K562 (cell line): ENCODE data around the gene GP2. TPM values are rescaled to one million over a fixed set of nuclear protein-coding genes. Genes with fewer than 3 reads are reported as not detected.

Source experiments
- ATAC-seq: fragments of 200-7000 bp; cut with Tn5 transposase; 3 replicates; pipeline ENCODE4 v1.9.1; 2020; ENCODE audit warnings: moderate library complexity
- BruUV-seq: library from RNA; stranded (reverse); fragments of 400-500 nt; replicated peaks from 2 replicates; lab custom pipeline; 2021; lab: Mats Ljungman, UMichigan
- CTCF ChIA-PET: fragments of 300-600 bp; formaldehyde crosslinking; extraction: SDS; loops from one replicate; lab custom pipeline; 2021; ENCODE audit warnings: low intra/inter-chr PET ratio; lab: Yijun Ruan, JAX
- POLR2A ChIA-PET: fragments of 300-600, 350-650 bp; sonication (Branson Sonifier 250); formaldehyde crosslinking; extraction: SDS; loops from one replicate; lab custom pipeline; 2021; ENCODE audit warnings: antibody characterized with exemption, inconsistent platforms; lab: Yijun Ruan, JAX
- DNase-seq, 4 experiments: peaks; one replicate each; pipeline versions ENCODE4 v3.0.0 to v3.0.0-alpha.2; 2011 to 2018; ENCODE audit warnings: low spot score in 3 of 4, mixed read lengths in 3 of 4; ENCODE audit errors: extremely low read depth in 1 of 4
- FAIRE-seq: peaks from 2 replicates; lab custom pipeline; 2011; peaks lifted over from hg19 to GRCh38; lab: Jason Lieb, UNC
- H2AFZ ChIP-seq: 2 replicates; pipeline ENCODE4 v1.6.0; 2011; ENCODE audit warnings: low read depth, low read length, control low read depth, inconsistent platforms
- H3K27ac ChIP-seq: fragments of 200-600 bp; 3 replicates; pipeline ENCODE4 v1.8.0; 2011; ENCODE audit warnings: low read depth, mild to moderate bottlenecking, control low read depth, inconsistent platforms, low read length, moderate library complexity, mixed read lengths; ENCODE audit errors: extremely low read depth
- H3K27me3 ChIP-seq, 2 experiments: fragments of 300-600 bp in 1 of 2; 2 replicates in 1 of 2; 3 replicates in 1 of 2; pipeline versions ENCODE4 v1.6.0 to v1.8.0; 2011; ENCODE audit warnings: inconsistent platforms in 2 of 2, low read length in 2 of 2, mild to moderate bottlenecking in 1 of 2, mixed read lengths in 1 of 2, moderate library complexity in 1 of 2; ENCODE audit not compliant: control insufficient read depth in 2 of 2, insufficient read depth in 2 of 2
- H3K36me3 ChIP-seq: fragments of 300-600 bp; 3 replicates; pipeline ENCODE4 v1.8.0; 2011; ENCODE audit warnings: mild to moderate bottlenecking, low read length, inconsistent platforms; ENCODE audit not compliant: control insufficient read depth, insufficient read depth
- H3K4me1 ChIP-seq, 2 experiments: fragments of 200-600 bp in 1 of 2; replicated peaks in 1 of 2; 2 replicates in 1 of 2; 3 replicates in 1 of 2; pipeline versions ENCODE4 v1.5.1 to v1.8.0; 2011; ENCODE audit warnings: inconsistent platforms in 2 of 2, low read length in 2 of 2, mild to moderate bottlenecking in 1 of 2, mixed read lengths in 1 of 2, moderate library complexity in 1 of 2; ENCODE audit not compliant: control insufficient read depth in 2 of 2, insufficient read depth in 2 of 2
- H3K4me2 ChIP-seq: 2 replicates; pipeline ENCODE4 v1.6.1; 2011; ENCODE audit warnings: low read length, control low read depth, inconsistent platforms, mixed read lengths; ENCODE audit not compliant: insufficient read depth
- H3K4me3 ChIP-seq: fragments of 200-600 bp; sonication (generic), shearing (Covaris generic); 2 replicates; pipeline ENCODE4 v1.5.1; 2016; ENCODE audit warnings: control low read depth, inconsistent platforms
- H3K79me2 ChIP-seq: fragments of 200-600 bp; 3 replicates; pipeline ENCODE4 v1.8.0; 2011; ENCODE audit warnings: low read length, inconsistent platforms; ENCODE audit not compliant: control insufficient read depth, insufficient read depth
- H3K9ac ChIP-seq, 2 experiments: 2 replicates each; pipeline versions ENCODE4 v1.6.0 to v1.6.1; 2011; ENCODE audit warnings: low read depth in 2 of 2, low read length in 2 of 2, control low read depth in 1 of 2, inconsistent platforms in 1 of 2, mild to moderate bottlenecking in 1 of 2, mixed read lengths in 1 of 2; ENCODE audit not compliant: insufficient read depth in 1 of 2
- H3K9me1 ChIP-seq: one replicate; pipeline ENCODE4 v1.6.0; 2011; ENCODE audit warnings: inconsistent platforms, mild to moderate bottlenecking, low read length, moderate library complexity; ENCODE audit not compliant: control insufficient read depth, insufficient read depth
- H3K9me3 ChIP-seq: replicated peaks from 2 replicates; pipeline ENCODE4 v1.5.1; 2011; ENCODE audit warnings: low read depth, low read length, inconsistent platforms; ENCODE audit not compliant: control insufficient read depth, insufficient read depth
- H4K20me1 ChIP-seq: replicated peaks from 2 replicates; pipeline ENCODE4 v1.6.1; 2011; ENCODE audit warnings: low read length, inconsistent platforms, mixed read lengths; ENCODE audit not compliant: control insufficient read depth, insufficient read depth
- ARID2 ChIP-seq: fragments of 450-650 bp; IDR thresholded peaks from 2 replicates; pipeline ENCODE4 v1.6.1; 2017; ENCODE audit warnings: antibody characterized with exemption, mild to moderate bottlenecking
- ELF2 ChIP-seq: fragments of 250-450 bp; sonication (Bioruptor Pico); IDR thresholded peaks from 2 replicates; pipeline ENCODE4 v1.5.0; 2021; ENCODE audit warnings: mild to moderate bottlenecking
- ETV5 ChIP-seq: sonication (generic); formaldehyde crosslinking; IDR thresholded peaks from 2 replicates; pipeline ENCODE4 v1.4.0; 2020; ENCODE audit warnings: low read depth, mild to moderate bottlenecking, missing genetic modification reagents
- HDAC2 ChIP-seq: fragments of 450-650 bp; IDR thresholded peaks from 2 replicates; pipeline ENCODE4 v1.6.1; 2016; ENCODE audit warnings: mild to moderate bottlenecking
- MCM3 ChIP-seq: fragments of 450-650 bp; IDR thresholded peaks from 2 replicates; pipeline ENCODE4 v1.6.1; 2016
- MCM5 ChIP-seq: fragments of 450-650 bp; IDR thresholded peaks from 2 replicates; pipeline ENCODE4 v1.6.1; 2016; ENCODE audit warnings: low read depth
- MEF2A ChIP-seq: IDR thresholded peaks from 2 replicates; pipeline ENCODE4 v1.6.1; 2011; ENCODE audit warnings: low read depth, mild to moderate bottlenecking, low read length, moderate library complexity; ENCODE audit not compliant: control insufficient read depth
- MEIS2 ChIP-seq: fragments of 450-650 bp; IDR thresholded peaks from 2 replicates; pipeline ENCODE4 v1.6.1; 2014; ENCODE audit warnings: mild to moderate bottlenecking; ENCODE audit not compliant: partially characterized antibody
- NEUROD1 ChIP-seq: fragments of 150-350 bp; IDR thresholded peaks from 2 replicates; pipeline ENCODE4 v1.6.1; 2014; ENCODE audit warnings: borderline replicate concordance, low read length, low read depth; ENCODE audit not compliant: partially characterized antibody
- ZC3H8 ChIP-seq: fragments of 450-650 bp; IDR thresholded peaks from 2 replicates; pipeline ENCODE4 v1.6.1; 2017
- ZNF79 ChIP-seq: fragments of 250-450 bp; sonication (Bioruptor Pico); IDR thresholded peaks from 2 replicates; pipeline ENCODE4 v1.4.0; 2020; ENCODE audit warnings: low read depth, mild to moderate bottlenecking, moderate library complexity
- WGBS: fragments of 100-300 bp; shearing (Covaris generic); methylation state at CpG from one replicate; pipeline ENCODE4 v1.1.6; 2016; ENCODE audit warnings: low coverage, mixed read lengths; ENCODE audit not compliant: insufficient coverage; ENCODE audit errors: missing lambda C conversion rate; 5-methylcytosine and 5-hydroxymethylcytosine counted together
- in situ Hi-C: fragments of 300-500 bp; cut with MboI; formaldehyde crosslinking; loops from 4 replicates; pipeline ENCODE4 v1.15.0; 2018; ENCODE audit warnings: inconsistent platforms, mixed read lengths
- intact Hi-C: fragments of 100-400 bp; cut with micrococcal nuclease; formaldehyde crosslinking; loops from 2 replicates; pipeline ENCODE4 v1.14.2; 2022
- polyA plus RNA-seq, 8 experiments: library from polyadenylated mRNA; depleted of rRNA in 4 of 8; stranded (reverse) in 5 of 8; unstranded in 3 of 8; fragments of >200 nt; fragmentation: Nextera tagmentation in 2 of 8; fragmentation: Illumina TruSeq in 1 of 8; extraction: Ambion mirVana in 2 of 8; extraction: Trizol in 1 of 8; gene quantifications; 2 replicates each; pipeline versions ENCODE4 v1.2.1 to v1.2.3, GENCODE V29; 2011 to 2014; ENCODE audit warnings: inconsistent platforms in 1 of 8, missing spikeins in 1 of 8
- total RNA-seq, 7 experiments: library from RNA; depleted of rRNA in 6 of 7; stranded (reverse); fragments of >200 nt in 6 of 7; fragmentation: Illumina TruSeq in 2 of 7; extraction: Trizol in 2 of 7; gene quantifications; 2 replicates each; pipeline versions ENCODE4 v1.2.1 to v1.2.3, GENCODE V29; 2011 to 2021; ENCODE audit warnings: low replicate concordance in 1 of 7
- TF ChIP-seq, protein P1 (sequence below): fragments of 200-800 bp; sonication (Bioruptor generic); IDR thresholded peaks from 2 replicates; pipeline ENCODE4 v1.6.1; 2016; ENCODE audit warnings: missing genetic modification characterization, missing compliant biosample characterization
- TF ChIP-seq, protein P2 (sequence below): fragments of 450-650 bp; IDR thresholded peaks from 2 replicates; pipeline ENCODE4 v1.6.1; 2017; ENCODE audit warnings: antibody characterized with exemption

Gene GP2
- total and polyA plus RNA-seq, 9 of the 15 experiments (the other 6 are each of a cell fraction or from before 2014, with no cell fraction given), result 5.9 TPM; not detected in 8

DNA sequence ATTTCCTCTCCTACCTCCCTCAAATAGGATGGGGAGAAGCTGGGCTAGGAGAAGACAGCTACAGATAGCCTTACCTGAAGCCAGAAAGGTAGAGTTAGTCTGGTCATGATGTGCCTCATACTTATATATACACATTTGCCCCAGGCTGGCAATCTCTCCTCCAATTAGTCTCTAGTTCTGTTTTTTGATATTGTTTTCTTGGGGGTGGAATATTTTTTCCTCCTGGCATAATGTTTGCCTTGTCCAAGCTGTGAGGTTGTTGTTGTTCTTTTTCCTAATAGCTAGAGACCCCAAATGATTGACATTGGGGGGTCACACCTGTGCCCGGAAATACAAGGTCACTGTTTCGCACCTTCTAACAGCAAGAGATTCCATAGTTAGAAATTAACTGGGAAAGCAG lies 25.3 kb upstream of the GP2 start, which contains the start of gene UMOD:
UMOD (minus strand) TSS at position 101 of the 400 bp plus-strand sequence. CDS start 1,978 bp downstream, outside the sequence.
- peaks cover 2 to 16% of the 10 kb centered on the region in 2 experiments; a peak in 3 of 5 replicates for H3K27me3 ChIP-seq
- DNase-seq (no peak), ATAC-seq (no peak), FAIRE-seq (no peak)
- H4K20me1 ChIP-seq, result 0 out of 2 replicates have a peak, but pooled peaks cover 6% of the 10 kb centered on the region
- WGBS, result 0% methylated on average over 2 of the region's 2 CpGs
- no peaks in the 10 kb centered on the region for H3K9me1 ChIP-seq
- no peak within 1 kb of the TSS for H2AFZ ChIP-seq
- in situ Hi-C loops (no loop called here), intact Hi-C loops (no loop called here)
- no TSS peak for BruUV-seq
- CTCF ChIA-PET, result interaction anchor here (0.6 kb wide), 1 partner anchor 793 kb away, joined by 3 read pairs; no protein-coding TSS in a partner anchor
- no peaks in the 10 kb centered on the region for H3K79me2 ChIP-seq
- H3K4me2 ChIP-seq, result no peak within 1 kb of the TSS
- POLR2A ChIA-PET, result no interaction called here
- no peaks in the 10 kb centered on the region for H3K36me3 ChIP-seq
- H3K9ac ChIP-seq, result no peak within 1 kb of the TSS
- H3K27ac ChIP-seq, result no peak within 1 kb of the TSS
- H3K9me3 ChIP-seq, result no peaks in the 10 kb centered on the region
- H3K4me1 ChIP-seq, result peaks cover 0 to 8% of the 10 kb centered on the region in 2 experiments; a peak in 1 of 5 replicates
- no peak within 1 kb of the TSS for H3K4me3 ChIP-seq
- TF ChIP-seq ZNF79 (CRISPR knock-in tag) (no peak), ELF2 (no peak), ARID2 (no peak), MEF2A (no peak), NEUROD1 (no peak), ETV5 (no peak), HDAC2 (no peak), MEIS2 (no peak), ZC3H8 (no peak), MCM3 (no peak), MCM5 (no peak)
- TF ChIP-seq, protein P1, sequence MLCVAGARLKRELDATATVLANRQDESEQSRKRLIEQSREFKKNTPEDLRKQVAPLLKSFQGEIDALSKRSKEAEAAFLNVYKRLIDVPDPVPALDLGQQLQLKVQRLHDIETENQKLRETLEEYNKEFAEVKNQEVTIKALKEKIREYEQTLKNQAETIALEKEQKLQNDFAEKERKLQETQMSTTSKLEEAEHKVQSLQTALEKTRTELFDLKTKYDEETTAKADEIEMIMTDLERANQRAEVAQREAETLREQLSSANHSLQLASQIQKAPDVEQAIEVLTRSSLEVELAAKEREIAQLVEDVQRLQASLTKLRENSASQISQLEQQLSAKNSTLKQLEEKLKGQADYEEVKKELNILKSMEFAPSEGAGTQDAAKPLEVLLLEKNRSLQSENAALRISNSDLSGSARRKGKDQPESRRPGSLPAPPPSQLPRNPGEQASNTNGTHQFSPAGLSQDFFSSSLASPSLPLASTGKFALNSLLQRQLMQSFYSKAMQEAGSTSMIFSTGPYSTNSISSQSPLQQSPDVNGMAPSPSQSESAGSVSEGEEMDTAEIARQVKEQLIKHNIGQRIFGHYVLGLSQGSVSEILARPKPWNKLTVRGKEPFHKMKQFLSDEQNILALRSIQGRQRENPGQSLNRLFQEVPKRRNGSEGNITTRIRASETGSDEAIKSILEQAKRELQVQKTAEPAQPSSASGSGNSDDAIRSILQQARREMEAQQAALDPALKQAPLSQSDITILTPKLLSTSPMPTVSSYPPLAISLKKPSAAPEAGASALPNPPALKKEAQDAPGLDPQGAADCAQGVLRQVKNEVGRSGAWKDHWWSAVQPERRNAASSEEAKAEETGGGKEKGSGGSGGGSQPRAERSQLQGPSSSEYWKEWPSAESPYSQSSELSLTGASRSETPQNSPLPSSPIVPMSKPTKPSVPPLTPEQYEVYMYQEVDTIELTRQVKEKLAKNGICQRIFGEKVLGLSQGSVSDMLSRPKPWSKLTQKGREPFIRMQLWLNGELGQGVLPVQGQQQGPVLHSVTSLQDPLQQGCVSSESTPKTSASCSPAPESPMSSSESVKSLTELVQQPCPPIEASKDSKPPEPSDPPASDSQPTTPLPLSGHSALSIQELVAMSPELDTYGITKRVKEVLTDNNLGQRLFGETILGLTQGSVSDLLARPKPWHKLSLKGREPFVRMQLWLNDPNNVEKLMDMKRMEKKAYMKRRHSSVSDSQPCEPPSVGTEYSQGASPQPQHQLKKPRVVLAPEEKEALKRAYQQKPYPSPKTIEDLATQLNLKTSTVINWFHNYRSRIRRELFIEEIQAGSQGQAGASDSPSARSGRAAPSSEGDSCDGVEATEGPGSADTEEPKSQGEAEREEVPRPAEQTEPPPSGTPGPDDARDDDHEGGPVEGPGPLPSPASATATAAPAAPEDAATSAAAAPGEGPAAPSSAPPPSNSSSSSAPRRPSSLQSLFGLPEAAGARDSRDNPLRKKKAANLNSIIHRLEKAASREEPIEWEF, result no peak
- TF ChIP-seq, protein P2, sequence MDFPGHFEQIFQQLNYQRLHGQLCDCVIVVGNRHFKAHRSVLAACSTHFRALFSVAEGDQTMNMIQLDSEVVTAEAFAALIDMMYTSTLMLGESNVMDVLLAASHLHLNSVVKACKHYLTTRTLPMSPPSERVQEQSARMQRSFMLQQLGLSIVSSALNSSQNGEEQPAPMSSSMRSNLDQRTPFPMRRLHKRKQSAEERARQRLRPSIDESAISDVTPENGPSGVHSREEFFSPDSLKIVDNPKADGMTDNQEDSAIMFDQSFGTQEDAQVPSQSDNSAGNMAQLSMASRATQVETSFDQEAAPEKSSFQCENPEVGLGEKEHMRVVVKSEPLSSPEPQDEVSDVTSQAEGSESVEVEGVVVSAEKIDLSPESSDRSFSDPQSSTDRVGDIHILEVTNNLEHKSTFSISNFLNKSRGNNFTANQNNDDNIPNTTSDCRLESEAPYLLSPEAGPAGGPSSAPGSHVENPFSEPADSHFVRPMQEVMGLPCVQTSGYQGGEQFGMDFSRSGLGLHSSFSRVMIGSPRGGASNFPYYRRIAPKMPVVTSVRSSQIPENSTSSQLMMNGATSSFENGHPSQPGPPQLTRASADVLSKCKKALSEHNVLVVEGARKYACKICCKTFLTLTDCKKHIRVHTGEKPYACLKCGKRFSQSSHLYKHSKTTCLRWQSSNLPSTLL, result no peak
